GM20431 (cell line): ENCODE data around the gene NEURL1.
"Not testable (repeated sequence)": the region's sequence is repeated elsewhere in the genome, so short reads cannot be mapped to it uniquely, and the experiment has no call there.

Experiments
- in situ Hi-C: fragments of 300-500 bp; cut with MseI, MboI; formaldehyde crosslinking; loops from one replicate; pipeline ENCODE4 v1.15.0; 2020; ENCODE audit warnings: low sequenced_read_pairs; ENCODE audit not compliant: unreplicated experiment

The NEURL1 gene

DNA sequence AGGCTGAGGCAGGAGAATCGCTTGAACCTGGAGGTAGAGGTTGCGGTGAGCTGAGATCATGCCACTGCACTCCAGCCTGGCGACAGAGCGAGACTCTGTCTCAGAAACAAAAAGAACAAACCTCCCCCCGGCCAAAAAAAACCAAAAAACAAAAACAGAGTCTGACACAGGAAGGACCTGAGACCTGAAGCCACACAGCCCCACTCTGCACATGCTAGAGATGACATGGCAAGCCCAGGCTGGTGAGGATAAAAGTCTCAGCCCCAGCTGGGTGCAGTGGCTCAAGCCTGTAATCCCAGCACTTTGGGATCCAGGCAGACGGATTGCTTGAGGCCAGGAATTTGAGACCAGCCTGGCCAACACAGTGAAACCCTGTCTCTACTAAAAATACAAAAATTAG, 139.4 kb downstream of the NEURL1 start:
- in situ Hi-C loops: not testable (repeated sequence)

DNA sequence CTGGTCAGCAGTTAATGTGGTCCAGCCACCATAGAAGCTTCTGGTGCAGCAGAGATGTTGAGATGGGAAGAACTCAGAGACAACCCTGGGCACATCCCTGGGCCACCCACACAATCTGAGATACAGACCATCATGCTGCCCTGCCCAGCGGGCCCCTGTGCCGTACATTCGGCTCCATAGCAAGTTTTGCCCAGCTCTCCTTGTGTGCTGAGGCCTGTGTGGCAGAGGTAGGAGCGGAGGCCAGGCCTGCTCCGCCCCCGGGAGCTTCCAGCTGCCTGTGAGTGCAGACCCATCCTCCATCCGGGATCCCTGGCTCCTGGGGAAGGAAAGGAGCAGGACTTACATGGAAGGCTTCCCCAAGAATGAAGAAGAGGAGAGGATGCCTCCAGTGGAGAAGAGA, 140.3 kb downstream of the NEURL1 start:
- in situ Hi-C loops: no loop called here

DNA sequence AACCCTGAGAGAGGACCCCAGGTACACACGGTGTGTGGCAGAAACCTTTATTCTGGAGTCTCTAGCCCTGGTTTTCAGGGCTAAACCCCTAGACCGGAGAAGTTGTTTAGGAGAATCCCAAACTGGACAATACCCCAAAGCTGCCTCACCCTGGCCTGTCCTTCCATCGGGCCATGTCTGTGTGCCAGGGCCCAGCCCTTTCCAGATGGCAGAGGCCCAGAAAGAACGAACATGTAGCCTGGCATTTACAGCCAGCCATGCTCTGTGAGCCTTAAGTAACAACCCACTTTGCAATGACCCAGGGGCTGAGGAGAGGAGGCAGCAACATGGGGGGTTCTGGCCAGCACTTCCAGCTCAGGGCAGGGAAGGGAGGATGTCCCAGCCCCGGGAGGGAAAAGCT, 142.1 kb downstream of the NEURL1 start:
- in situ Hi-C loops: no loop called here

DNA sequence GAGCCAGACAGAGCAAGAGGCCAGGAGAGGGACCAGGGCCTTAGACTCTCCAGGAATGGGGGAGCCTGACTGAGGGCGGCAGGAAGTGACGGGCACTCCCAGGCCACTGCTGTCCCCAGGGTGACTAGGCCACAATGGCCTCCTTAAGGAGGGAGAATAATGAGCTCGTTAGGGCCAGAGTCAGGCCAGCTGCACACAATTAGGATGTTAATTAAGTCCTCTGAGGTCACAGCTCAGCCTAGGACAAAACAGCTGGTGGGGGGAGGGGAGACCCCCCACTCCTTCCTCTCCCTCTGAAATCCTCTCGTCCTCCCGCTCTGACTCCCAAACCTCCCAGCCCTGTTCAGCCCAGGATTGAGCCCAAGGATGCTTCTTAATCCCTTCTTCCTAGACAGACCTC, 143.0 kb downstream of the NEURL1 start:
- in situ Hi-C loops: no loop called here

DNA sequence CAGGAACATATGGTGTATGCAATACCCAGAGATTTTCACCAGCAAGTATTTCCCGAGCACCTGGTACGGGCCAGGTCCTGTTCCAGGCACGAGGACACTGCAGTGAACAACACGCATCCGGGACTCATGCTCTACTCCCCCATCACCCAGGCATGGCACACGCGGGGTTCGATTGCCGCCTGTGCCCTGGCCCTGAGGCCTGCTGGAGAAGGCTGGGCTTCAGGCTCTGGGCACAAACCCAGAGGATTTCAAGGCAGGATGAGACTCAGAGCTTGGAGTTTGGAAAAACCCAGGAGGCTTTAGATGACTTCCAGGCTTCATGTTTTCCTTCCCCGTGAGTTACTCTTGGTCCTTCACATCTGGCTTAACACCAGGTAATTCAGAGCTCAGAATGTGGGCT, 143.5 kb downstream of the NEURL1 start:
- in situ Hi-C loops: no loop called here

DNA sequence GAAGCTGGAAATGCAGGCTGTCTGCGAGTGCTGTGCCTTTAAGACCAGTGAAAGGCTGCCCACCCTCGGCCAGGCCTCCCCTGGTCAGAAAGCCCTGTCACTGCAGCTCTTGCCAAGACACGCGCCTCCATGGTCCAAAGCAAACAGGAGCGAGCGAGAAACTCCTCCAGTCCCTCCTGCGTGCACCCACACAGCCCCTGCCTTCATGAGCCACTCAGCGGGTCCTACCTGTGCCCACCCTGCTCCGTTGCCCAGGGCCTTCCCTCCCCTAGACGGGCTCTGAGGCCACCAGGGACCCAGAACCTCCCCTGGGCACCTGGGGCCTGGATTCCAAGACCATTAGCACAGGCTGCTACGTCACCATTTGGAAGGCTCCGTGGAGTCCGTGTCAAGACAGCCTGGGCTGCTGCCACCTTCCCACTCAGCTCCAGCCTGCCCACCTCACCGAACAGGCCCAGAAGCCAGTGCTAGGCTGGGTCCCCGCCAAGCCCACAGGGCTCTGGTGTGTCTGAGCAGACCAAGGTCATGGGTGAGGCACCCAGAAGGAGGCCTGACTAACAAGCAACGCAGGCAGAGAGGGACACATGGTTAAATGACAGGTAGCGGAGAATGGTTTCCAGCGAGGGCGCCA, 144.5 kb downstream of the NEURL1 start:
- in situ Hi-C loops: no loop called here

DNA sequence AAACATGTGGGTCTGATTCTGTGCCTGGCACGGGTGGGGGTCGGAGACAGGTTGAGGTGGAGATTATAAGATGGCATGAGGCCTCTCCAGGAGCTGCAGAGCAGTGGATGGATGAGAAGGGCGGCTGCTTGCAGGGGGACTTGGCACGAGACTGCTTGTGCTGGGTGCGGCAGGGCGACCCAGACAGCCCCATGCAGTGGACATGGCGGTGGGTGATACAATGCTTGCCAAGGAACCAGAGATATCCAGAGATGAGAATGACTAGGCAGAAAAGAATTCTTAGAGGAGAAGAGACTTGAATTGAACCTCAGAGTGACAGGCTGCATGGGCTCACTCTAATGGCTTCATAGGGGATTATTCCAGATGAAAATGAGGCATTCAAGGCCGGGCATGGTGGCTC, 145.4 kb downstream of the NEURL1 start:
- in situ Hi-C loops: no loop called here

DNA sequence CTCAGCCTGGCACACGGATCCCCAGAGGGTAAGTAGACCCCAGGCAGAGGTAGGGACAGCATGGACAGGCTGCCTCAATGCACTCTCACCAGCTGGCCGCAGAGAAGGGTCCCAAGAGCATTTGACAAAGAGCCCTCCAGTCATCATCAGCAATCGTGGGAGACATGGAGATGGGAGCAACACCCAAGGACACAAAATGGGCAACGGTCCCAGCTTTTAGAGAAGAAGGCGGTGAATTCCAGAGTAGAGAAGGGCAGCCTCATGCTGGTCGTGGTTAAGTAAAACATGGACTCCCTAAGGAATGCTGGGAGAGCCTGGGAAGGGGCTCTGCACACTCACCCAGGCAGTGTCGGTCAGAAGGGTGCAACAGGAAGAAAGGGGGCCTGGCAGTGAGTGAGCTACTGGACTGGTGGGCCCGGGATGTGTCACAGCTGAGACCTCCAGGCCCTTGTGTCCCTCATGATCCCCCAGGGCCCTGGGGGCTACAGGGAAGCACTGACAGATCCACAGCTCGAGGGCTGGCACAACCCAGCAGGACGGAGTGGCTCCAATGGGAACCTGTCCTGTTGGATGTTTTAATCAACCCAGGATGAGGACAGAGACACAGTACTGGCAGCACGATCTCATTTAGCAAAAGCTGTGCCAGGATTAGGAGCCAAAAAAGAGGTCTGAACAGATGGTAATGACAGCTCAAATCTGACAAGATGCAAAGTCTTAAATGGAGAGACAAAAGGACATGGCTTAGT, 147.1 kb downstream of the NEURL1 start:
- in situ Hi-C loops: no loop called here

DNA sequence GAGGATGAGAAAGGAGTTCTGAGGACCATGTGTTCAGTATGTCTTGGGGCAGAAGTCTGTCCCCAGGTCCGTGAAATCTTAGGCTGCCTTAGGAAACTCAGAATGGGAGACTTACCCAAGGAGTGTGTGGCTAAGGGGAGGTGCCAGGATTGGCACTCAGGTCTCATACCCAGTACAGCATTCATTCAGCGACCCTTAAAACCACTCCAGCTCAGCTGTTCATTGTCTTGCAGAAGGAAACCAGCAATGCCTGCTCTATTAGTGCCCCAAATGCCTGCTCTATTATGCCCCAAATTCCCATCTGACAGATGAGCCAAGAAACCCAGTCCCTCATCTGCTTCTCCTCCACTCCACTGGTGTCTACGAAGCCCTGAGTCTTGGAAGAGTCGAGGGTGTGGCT, 147.8 kb downstream of the NEURL1 start:
- in situ Hi-C loops: no loop called here
